GM19397 (cell line): ENCODE measurements around the gene FSTL5.

Experiments used
- ATAC-seq: cut with Tn5 transposase; IDR thresholded peaks from one replicate; pipeline ENCODE4 v1.9.1; 2021; ENCODE audit warnings: mild to moderate bottlenecking, moderate library complexity; ENCODE audit not compliant: unreplicated experiment

FSTL5 gene

DNA sequence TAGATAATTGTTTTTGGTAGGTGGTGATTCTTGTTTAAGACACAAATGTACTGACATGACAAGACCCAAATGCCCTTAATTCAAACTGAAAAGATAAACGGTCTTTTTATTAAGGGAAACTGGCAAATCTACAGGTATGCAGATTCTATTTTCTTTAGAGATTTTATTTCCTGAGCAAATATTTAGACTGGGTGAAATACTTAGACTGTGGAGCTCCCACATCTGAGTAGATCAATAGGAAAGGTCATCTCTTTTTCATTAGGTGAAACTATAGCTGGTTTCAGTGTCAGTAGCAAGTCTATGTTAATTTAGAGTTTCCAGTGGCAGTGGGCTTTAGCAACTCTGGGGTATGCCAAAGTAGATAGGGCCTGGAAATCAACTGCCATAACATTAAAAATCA, 446.7 kb downstream of the FSTL5 start:
- no peak for ATAC-seq

DNA sequence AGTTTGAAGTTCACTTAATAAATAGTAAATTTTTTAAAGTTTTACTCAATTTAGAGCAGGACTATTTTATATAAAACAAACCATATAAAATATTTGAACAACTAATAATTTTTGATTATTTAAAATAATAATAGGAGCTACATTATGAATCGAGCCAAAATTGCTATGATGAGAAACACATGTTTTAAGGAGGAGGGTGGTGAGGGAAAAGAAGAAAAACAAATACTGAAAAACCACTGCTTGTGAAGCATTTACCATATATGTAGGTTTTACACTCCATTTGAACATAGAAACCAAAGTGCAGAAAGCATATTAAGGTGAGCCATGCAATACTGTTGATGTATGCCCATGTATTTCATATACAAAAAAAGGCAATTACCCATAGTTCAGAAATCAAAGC, 448.9 kb downstream of the FSTL5 start:
- ATAC-seq, result no peak

DNA sequence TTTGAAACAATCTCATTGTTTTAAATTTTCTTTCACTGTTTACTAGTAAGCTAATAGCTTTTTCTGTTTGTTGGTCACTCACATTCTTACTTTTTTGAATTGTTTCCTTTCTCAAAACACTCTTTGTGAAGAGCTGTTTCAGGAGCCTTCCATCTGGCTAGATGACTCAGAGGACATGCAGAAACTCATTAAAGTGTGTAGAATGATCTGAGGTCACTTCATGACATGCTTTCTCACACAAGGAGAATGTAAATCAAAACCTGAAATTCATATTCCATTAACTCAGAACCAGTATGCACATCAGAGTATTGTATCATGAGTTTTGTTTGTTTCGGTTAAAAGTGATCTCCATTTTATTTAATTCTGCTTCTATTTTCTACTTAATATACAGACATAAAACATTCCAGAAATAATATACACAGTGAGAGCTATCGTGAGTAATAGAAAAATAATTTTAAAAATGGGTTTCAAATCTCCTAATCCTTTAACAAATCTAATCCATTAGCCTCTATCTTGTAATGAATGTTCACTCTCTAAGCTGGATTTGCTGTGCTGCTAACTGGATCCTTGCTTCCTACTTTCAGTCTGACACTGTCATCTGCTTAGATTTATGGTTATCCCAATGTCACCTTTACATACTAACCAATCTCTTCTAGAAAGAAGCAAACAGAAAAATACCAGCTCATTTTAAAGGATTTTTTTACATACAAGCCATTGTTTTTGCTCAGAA, 449.6 kb downstream of the FSTL5 start:
- ATAC-seq, result no peak

DNA sequence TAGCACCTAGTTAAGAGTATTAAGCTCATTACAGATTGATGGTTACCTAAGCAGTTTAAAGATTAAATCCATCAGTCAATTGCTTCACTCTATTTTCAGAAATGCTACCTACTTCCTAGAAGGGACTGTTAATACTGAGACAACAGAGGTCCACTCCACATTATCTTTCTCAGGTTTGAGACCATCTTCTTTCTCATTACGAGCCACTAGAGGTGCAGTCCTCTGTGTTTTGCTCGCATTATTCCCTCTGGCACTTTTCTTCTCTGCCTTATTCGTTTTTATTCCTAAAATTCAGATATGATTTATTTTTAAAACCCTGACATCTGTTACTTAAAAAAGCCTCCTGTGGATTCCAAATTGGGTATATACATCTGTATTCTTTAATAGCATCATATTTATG, 459.1 kb downstream of the FSTL5 start:
- no peak for ATAC-seq

DNA sequence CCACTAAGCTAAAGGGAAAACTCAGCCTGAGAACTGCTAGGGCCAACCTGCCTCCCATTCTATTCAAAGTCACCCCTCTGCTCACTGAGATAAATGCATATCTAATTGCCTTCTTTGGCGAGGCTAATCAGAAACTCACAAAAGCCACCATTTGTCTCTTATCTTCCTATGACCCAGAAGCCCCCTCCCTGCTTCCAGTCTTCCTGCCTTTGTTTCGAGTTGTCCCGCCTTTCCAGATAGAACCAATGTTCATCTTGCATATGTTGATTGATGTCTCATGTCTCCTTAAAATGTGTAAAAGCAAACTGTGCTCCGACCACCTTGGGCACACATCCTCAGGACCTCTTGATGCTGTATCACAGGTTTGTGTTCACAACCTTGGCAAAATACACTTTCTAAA, 459.8 kb downstream of the FSTL5 start:
- ATAC-seq, result no peak

DNA sequence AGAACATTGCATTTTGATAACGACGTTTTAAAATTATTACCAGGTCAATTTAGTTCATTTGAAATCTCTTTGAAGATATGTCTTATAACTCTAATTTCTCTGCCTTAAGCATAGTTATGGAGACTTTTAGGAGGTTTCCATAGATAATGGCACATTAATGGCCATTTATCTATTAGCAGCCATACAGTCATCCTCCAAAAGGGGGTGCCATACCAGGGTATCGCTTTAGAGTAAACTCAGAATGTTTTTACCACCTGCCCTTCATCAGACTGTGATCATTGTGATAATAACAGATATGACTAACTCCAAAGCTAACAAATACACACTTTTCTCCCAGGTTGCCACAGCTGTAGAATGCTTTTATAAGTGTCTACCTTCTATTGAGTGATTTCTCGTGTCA, 461.5 kb downstream of the FSTL5 start:
- no peak for ATAC-seq

DNA sequence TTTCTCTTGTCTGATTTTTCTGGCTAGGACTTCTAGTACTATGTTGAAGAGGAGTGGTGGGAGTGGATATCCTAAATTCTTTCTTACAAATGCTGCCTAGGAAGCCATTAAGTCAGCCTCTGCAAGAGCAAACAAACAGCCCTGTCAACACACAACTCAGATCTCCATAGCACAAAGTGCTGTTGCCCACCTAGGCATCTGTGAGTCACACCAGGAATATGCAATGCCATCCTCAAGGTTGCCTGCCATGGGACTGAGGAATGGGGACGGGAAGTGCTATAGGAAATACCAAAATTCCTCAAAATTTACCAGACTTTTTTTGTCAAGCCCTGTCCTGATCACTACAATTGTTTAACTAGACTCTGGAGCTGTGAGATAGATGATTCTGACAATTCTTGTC, 466.9 kb downstream of the FSTL5 start:
- no peak for ATAC-seq

DNA sequence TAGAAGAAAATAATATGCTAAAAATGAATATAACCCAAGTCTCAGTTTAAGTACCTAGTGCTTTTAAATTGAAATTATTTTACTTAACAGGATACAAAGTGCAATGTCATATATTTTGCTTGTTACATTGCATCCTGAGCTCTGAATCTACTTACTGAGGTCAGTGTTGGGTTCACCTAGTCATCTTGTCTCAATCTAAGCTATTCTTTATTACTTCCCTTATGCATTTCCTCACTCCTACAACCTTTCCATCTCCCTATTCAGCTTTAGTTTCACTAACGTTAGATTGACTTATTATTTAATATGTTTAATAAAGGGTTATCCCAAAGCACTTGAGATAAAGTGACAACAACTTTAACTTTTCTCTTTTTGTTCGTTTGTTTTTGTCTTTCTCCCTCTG, 483.7 kb downstream of the FSTL5 start:
- no peak for ATAC-seq

DNA sequence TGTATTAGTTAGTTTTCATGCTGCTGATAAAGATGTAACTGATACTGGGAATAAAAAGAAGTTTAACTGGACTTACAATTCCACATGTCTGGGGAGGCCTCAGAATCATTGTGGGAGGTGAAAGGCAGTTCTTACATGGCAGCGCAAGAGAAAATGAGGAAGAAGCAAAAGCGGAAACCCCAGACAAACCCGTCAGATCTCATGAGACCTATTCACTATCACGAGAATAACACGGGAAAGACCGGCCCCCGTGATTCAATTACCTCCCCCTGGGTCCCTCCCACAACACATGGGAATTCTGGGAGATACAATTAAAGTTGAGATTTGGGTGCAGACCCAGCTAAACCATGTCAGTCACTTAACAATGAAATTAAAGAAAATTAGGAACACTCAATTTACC, 499.1 kb downstream of the FSTL5 start:
- ATAC-seq, result no peak

DNA sequence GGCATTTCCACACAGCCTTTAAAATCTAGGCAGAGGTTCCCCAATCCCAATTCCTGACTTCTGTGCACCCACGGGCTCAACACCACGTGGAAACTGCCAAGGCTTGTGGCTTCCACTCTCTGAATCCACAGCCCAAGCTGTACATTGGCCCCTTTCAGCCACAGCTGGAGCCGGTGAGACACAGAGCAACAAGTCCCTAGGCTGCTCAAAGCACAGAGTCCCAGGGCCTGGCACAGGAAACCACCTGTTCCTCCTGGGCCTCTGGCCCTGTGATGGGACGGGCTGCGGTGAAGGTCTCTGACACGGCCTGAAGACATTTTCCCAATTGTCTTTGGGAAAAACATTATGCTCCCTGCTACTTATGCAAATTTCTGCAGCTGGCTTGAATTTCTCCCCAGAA, 500.0 kb downstream of the FSTL5 start:
- no peak for ATAC-seq

DNA sequence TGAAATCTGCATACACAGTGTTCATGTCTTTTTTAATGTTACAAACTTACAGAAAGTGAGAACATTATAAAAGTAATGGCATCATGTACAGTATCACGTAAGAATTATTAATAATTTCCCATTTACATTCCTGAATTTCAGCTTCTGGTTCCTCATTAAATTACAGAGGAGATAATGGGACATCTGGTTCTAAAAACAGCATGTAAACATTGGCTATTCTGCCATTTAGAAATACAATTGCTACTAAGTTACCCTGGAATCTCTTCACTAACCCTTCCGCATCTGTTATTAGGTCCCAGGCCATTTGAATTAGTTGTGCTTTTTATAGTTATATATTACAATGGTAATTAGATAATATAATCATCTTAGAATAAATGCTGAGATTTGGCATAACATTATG, 505.1 kb downstream of the FSTL5 start:
- no peak for ATAC-seq

DNA sequence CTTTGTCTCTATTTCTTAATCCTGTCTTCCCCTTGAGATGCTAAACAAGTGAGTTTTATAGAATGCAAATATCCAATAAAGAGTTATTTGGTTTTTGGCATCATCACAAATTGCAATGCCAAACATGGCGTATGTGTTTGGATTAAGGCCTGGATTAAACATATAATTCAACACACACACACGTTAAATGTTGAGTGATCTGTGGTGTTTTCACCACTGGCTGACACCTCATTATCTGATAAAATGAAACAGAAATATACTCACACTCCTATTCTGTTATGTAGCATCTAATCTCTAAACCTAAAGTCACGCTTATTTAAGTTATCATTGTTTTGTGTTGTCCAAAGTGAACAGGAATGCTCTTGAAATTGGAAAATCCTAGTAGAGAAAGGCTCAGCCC, 506.2 kb downstream of the FSTL5 start:
- ATAC-seq, result no peak

DNA sequence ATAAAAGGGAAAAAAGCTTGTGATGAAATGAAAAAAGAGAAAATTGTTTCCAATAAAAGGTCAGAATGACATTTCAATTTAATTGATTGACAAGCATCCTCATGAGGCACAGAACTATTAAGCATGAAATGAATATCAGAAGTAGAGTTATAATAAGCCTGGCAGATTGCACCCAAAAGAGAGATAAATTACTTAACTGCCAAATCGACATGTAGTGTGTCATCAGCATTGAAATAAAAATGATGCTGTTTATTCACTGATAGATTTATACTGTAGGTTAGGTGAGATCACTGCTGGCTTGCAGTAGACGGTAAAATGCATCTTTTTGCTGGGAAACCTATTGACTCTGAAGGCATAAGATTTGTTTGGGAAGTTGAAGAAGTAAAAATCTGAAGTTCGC, 507.2 kb downstream of the FSTL5 start:
- no peak for ATAC-seq

DNA sequence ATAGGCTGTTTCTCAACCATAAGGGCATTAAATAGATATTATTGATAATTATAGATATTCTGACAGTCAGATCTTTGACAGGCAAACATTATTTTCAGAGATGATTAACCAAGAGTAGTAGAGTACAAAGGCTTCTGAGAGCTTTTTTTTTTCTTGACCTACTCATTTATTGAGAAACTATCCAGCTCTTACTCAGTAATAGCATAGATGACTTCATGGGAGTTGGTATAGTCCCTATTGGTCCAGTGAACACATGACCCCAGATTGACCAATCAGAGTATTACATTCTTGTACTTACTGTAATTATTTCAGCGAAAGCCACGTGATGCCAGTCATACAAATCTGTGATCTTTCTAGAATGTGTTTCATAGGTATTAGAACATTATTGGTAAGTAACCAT, 508.7 kb downstream of the FSTL5 start:
- no peak for ATAC-seq

DNA sequence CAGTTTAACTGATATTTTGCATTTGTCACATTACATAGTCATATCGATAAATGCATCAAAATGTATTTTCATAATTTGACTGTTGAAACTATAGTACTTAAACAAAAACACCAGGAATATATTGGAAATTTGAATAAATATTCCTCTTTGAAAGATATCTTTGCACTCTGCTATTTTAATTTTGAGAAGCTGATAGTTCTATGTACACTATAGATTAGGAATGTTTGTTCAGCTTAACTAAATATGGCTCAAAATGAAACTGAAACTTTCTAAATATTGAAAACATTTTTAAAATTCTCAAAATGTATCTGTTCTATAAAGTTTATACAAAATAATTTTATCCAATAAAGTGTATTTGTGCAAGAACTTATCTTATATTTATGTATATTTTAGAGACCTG, 510.1 kb downstream of the FSTL5 start:
- no peak for ATAC-seq

DNA sequence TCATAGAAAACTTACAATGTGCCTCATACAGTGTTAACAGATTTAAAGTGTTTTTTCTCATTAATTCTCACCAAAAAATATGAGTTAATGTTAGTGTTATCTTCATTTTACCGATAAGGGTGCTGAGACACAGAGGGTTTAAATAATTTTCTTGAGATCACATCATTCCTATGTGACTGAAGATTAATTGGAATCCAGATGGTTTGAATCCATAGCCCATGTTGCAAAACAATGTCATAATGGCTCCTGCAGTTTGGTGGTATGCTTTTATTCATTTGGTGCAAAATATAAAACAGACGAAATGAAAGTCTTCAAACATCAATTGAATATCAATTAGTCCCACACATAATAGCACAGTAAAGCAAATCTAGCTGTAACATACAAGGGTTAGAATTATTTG, 512.2 kb downstream of the FSTL5 start:
- ATAC-seq, result no peak

DNA sequence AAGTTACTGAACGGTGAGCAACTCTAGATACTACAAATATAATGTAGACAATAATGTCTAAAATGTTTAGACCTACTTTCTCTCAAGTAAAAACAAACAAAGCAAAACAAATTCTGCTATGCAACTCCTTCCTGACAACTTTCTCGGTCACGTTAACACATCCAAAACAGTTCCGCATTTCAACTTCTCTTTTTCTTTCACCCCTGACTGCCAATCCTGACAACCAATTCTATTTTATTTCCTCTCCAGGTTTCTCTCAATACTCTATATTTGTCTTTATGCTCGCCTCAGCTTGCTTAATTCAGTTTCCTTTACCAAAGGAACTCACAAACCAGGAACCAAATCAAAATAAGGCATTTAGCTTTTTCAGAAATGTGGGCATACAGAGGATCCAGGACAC, 513.0 kb downstream of the FSTL5 start:
- no peak for ATAC-seq

DNA sequence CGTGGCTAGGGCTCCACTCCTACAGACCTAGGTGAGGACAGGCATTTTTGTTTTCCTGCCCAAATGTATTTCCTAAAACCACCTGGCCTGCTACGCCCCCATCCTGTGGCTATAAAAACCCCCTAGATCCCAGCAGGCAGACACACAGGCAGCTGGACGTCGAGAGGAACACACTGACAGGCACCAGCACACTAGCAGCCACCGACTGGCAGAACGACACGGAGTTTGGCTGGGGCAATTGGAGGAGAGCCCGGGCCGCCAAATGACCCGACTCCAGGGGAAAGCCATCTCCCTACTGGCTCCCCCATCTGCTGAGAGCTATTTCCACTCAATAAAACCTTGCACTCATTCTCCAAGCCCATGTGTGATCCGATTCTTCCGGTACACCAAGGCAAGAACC, 516.0 kb downstream of the FSTL5 start:
- no peak for ATAC-seq

DNA sequence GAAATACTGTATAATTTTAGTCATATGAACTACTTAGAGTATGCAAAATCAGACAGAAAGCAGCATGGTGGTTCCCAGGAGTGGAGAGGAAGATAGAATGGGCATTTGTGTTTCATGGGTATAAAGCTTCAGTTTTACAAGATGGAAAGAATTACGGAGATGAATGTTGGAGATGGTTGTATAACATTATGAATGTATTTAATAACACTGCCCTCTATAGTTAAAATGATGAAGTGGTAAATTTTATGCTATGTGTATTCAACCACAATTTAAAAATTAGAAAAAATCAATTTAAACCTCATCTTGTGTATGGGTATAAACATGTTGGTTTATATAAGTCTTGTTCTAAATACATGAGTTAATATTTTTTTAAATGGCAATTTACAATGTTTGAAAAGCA, 521.1 kb downstream of the FSTL5 start:
- no peak for ATAC-seq

DNA sequence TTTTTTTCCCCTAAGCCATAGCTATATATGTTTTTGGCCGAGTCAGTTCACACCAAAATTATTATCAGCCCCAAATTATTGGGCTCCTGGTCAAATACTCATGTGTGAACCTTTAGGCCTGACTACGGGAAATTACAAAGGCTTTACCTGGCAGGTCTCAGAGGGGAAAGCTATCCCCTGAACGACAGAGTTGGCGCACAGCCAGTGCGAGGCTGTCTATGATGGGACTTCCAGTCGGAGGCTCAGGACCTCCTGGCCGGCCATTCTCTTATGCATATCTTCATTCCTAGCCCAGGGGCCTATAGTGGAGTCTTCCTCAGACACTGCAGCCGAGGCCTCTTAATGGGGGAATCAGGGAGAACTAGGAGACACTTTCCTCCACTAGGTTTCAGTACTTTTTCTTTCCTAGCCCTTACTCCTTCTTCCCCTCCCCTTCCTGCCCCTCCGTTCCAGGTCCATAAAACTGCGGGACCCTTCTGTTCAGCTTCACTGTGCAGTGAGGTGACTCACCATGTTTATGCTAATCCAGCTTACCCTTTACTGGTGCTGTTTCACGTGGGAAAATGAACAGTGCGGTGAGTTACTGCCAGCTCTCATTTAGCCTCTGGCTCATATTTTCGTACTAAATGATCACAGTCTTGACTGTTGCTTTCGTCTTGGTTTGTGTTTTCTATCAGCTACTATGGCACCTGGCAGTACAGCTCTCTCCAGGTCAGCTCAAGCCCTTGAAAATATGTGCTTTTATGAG, 533.9 kb downstream of the FSTL5 start:
- no peak for ATAC-seq

DNA sequence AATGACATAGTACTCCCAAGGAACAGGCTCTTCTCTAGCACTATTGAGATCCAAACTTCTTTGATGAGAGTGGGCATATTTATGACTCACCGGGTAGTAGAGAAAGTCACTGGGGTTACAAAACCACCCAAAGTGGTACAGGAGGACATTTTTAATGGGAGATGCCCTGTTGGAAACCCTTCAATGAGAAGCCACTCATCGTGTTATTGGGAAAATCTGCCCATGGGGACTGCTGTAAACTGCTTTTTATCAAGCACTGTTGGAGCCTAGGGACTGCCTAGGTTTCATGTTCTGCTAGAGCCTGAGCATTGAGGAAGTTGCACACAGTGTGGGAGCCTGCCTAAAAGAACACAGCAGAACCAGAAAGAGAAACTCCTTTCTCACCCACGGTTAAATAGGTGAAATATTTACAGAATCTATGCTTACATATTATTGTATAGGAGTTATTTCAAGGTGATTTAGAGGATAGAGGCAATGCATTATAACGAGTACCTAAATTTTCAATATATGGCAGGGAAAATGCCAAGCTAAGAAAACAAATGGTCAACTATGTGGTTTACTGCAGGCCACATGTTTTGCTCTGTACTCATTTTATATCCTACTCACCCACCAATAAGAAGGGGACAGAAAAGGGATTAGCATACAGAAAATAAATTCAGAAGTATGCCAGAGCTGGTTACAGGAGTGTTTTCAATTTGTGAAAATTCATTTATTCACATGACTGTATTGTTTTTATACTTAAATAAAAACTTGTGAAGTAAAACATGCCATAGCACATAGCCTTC, 559.1 kb downstream of the FSTL5 start:
- ATAC-seq, result peak; percentile 82

DNA sequence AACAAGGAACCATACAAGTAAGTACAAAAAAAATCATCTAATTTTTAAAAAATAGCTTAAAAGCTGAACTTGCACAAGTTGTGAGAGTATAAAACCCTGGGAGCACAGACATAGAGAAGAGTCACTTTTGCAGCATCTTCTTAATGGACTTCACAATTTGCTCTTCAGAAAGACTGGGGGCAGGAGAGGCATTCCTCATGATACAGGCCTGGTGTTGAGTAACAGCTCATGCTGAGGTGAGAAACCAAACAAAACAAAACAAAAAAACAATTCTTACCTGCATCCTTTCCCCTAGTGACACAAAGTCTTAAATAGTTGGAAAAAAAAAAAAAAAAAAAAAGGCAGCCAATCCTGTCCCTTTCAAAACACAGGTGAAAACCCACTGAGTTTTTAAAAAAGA, 562.8 kb downstream of the FSTL5 start:
- no peak for ATAC-seq
